ENCODE data around the gene CUX1. TPM values are rescaled to one million over a fixed set of nuclear protein-coding genes. Genes with fewer than 3 reads are reported as not detected.

CUX1 gene
- total RNA-seq, 4 donors from 2014 or later, result 56.9 to 124 (median 93.2) TPM

DNA sequence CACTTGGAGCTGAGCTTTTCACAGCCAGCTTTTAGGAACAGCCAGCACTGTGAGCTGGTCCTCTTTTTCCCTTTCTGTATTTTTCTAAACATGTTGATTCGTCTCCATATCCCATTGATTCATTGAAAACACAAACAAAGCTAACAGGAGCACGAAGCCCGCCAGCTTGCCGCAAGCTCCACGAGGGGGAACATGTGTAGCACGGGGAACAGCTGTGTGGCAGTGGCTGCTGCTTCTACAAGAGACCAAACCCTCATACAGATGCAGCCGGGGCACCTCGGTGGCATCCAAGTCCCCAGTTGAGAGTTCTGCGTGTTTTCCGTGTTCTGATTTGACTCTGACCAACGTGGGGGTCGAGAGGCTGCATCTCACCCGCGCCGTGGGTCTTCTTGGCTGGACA is 388.5 kb downstream of the CUX1 start:
- no peak overlapping the region for H3K27ac ChIP-seq
- intact Hi-C loops (cut with DNase I; ENCODE audit: low total_unique reads) (no loop called here), in situ Hi-C loops (cut with MboI; ENCODE audit: low pct_ligation_motif_present in 1 of 4, low pct_unique_long_range_greater_than_20kb in 1 of 4, low sequenced_read_pairs in 3 of 4) (no loop called here)
- H3K9me3 ChIP-seq, result no peaks in the 10 kb centered on the region
- no peaks in the 10 kb centered on the region for H3K27me3 ChIP-seq
- no peak for DNase-seq
- no peak overlapping the region for H3K4me3 ChIP-seq
- peaks cover 0 to 41% (median 8%) of the 10 kb centered on the region in 4 donors for H3K36me3 ChIP-seq
- TF ChIP-seq, protein P1, sequence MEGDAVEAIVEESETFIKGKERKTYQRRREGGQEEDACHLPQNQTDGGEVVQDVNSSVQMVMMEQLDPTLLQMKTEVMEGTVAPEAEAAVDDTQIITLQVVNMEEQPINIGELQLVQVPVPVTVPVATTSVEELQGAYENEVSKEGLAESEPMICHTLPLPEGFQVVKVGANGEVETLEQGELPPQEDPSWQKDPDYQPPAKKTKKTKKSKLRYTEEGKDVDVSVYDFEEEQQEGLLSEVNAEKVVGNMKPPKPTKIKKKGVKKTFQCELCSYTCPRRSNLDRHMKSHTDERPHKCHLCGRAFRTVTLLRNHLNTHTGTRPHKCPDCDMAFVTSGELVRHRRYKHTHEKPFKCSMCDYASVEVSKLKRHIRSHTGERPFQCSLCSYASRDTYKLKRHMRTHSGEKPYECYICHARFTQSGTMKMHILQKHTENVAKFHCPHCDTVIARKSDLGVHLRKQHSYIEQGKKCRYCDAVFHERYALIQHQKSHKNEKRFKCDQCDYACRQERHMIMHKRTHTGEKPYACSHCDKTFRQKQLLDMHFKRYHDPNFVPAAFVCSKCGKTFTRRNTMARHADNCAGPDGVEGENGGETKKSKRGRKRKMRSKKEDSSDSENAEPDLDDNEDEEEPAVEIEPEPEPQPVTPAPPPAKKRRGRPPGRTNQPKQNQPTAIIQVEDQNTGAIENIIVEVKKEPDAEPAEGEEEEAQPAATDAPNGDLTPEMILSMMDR (IDR thresholded peaks at IDR 0.05), result no peak
- TF ChIP-seq POLR2AphosphoS5 (IDR thresholded peaks at IDR 0.05) (no peak), EP300 (IDR thresholded peaks at IDR 0.05; ENCODE audit: low read depth) (no peak), POLR2A (IDR thresholded peaks at IDR 0.05) (no peak)
- no peaks in the 10 kb centered on the region for H3K4me1 ChIP-seq
- 94% methylated on average over 15 of the region's 15 CpGs; no CpG with 5 or more reads in 1 of the 2 donors for WGBS, 2 donors (ENCODE audit: low coverage in 1 of 2)

DNA sequence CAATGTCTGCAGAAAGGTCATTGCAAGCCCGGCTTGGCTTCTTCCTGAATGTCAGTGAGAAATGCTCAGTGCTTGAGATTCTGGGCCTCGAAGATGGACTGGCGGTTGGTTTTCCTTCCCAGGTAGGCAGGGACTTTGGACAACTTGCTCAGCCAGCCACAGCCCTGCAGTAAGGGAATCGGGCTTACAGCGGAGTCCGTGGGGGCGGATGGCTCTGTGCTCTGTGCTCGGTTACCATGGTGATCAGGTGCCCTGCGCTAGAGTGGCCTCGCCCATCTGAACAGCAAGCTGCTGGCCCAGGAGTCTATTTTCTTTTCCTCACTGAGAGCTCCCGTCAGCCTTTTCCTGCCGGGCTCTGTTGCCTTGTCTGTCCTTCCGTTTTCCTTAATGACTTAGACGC is 391.4 kb downstream of the CUX1 start:
- in situ Hi-C loops (cut with MboI; ENCODE audit: low pct_ligation_motif_present in 1 of 4, low pct_unique_long_range_greater_than_20kb in 1 of 4, low sequenced_read_pairs in 3 of 4) (no loop called here), intact Hi-C loops (cut with DNase I; ENCODE audit: low total_unique reads) (no loop called here)
- peak; percentile 11 for DNase-seq
- Histone ChIP-seq H3K27ac (no peak overlapping the region), H3K36me3 (peaks cover 0 to 22% (median 2%) of the 10 kb centered on the region in 4 donors), H3K4me3 (no peak overlapping the region), H3K9me3 (no peaks in the 10 kb centered on the region), H3K4me1 (no peaks in the 10 kb centered on the region), H3K27me3 (no peaks in the 10 kb centered on the region)
- WGBS, 2 donors (ENCODE audit: low coverage in 1 of 2), result 52 to 77% methylated on average over 3 to 14 of the region's 14 CpGs
- TF ChIP-seq EP300 (IDR thresholded peaks at IDR 0.05; ENCODE audit: low read depth) (no peak), POLR2AphosphoS5 (IDR thresholded peaks at IDR 0.05) (no peak), POLR2A (IDR thresholded peaks at IDR 0.05) (no peak)
- TF ChIP-seq, protein P1 (IDR thresholded peaks at IDR 0.05), result no peak

DNA sequence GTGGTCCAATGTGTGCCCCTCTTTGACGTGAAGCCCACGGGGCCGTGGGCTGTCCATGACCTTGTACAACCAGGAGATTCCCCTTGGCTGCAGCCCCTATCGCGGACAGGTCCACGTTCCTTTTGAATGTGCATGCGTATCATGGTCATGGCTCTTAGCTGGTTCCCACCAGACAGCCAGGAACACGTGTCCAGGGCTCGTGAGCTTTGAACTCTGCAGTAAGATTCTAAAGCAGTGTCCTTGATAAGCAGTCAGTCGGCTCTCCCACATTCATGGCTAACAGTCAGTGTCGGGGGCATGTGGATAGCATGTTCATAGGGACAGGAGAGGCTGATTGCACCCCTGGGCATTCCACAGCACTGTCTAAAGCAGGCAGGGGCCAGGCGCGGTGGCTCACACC is 393.4 kb downstream of the CUX1 start:
- Histone ChIP-seq H3K4me1 (no peaks in the 10 kb centered on the region), H3K36me3 (peaks cover 0 to 9% (median 2%) of the 10 kb centered on the region in 4 donors), H3K9me3 (no peaks in the 10 kb centered on the region), H3K4me3 (no peak overlapping the region), H3K27me3 (no peaks in the 10 kb centered on the region), H3K27ac (no peak overlapping the region)
- in situ Hi-C loops (cut with MboI; ENCODE audit: low pct_ligation_motif_present in 1 of 4, low pct_unique_long_range_greater_than_20kb in 1 of 4, low sequenced_read_pairs in 3 of 4), result no loop called here
- intact Hi-C loops (cut with DNase I; ENCODE audit: low total_unique reads), result no loop called here
- no peak for DNase-seq
- WGBS, 2 donors (ENCODE audit: low coverage in 1 of 2), result 67 to 94% methylated on average over 3 to 13 of the region's 13 CpGs
- TF ChIP-seq POLR2A (IDR thresholded peaks at IDR 0.05) (no peak), EP300 (IDR thresholded peaks at IDR 0.05; ENCODE audit: low read depth) (no peak), POLR2AphosphoS5 (IDR thresholded peaks at IDR 0.05) (no peak)
- TF ChIP-seq, protein P1 (IDR thresholded peaks at IDR 0.05), result no peak

DNA sequence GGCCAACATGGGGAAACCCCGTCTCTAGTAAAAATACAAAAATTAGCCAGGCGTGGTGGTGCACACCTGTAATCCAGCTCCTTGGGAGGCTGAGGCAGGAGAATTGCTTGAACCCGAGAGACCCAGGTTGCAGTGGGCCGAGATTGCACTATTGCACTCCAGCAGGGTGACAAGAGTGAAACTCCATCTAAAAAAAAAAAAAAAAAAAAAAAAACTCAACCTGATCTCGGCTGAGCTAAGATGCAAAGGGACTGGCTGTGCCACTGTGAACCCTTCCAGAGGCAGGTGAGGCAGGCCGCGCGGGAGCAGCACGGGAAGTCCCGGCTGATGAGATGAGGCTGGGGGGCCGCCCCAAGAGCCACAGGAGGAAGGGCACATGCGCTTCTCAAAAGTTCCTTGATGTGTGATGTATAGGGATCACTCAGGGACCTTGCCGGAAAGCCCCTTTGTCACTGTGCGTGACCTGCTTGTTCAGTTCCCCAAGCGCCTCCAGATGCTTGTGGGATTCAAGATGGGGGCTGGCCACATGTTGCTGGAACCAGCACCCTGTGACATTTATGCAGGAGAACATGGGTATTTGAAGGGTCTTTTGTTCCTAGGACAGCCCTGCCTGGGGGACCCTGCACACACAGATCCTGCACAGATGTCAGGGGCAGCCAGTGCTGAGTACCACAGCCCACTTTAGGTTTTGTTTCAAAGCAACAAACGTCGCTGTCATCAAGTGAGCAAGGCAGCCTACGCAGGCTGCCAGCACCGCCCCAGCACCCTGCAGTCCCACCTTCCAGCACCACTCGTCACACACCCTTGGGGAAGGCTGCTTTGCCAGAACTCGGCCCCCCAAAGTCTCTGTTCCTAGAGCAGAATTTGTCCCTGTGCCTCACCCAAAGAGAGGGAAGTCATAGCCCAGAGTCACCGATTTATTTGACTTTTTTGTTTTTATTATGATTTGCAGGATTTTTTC is 394.4 kb downstream of the CUX1 start:
- no peak for DNase-seq
- Histone ChIP-seq H3K27me3 (no peaks in the 10 kb centered on the region), H3K36me3 (peaks cover 0 to 7% (median 0%) of the 10 kb centered on the region in 4 donors), H3K4me1 (no peaks in the 10 kb centered on the region), H3K9me3 (no peaks in the 10 kb centered on the region), H3K27ac (no peak overlapping the region), H3K4me3 (no peak overlapping the region)
- intact Hi-C loops (cut with DNase I; ENCODE audit: low total_unique reads), result no loop called here
- in situ Hi-C loops (cut with MboI; ENCODE audit: low pct_ligation_motif_present in 1 of 4, low pct_unique_long_range_greater_than_20kb in 1 of 4, low sequenced_read_pairs in 3 of 4), result no loop called here
- WGBS, 2 donors (ENCODE audit: low coverage in 1 of 2), result 87% methylated on average over 3 to 21 of the region's 22 CpGs
- no peak for TF ChIP-seq POLR2A (IDR thresholded peaks at IDR 0.05)
- no peak for TF ChIP-seq POLR2AphosphoS5 (IDR thresholded peaks at IDR 0.05)
- no peak for TF ChIP-seq EP300 (IDR thresholded peaks at IDR 0.05; ENCODE audit: low read depth)
- TF ChIP-seq, protein P1 (IDR thresholded peaks at IDR 0.05), result no peak
